Measurements from ENCODE around the gene SERPINB10.
"Not testable (repeated sequence)": the region's sequence is repeated elsewhere in the genome, so short reads cannot be mapped to it uniquely, and the experiment has no call there.

Gene SERPINB10

GRCh38 chr18:63890950-63891304 is 16.8 kb upstream of the SERPINB10 start:
- DNase-seq (ENCODE audit: low read depth in 2 of 2), result no peak

GRCh38 chr18:63892566-63892965 is 15.2 kb upstream of the SERPINB10 start:
- no peak for DNase-seq (ENCODE audit: low read depth in 2 of 2)

- no peak for DNase-seq (ENCODE audit: low read depth in 2 of 2)
Observed at GRCh38 chr18:63894106-63894772, 13.5 kb upstream of the SERPINB10 start.

GRCh38 chr18:63895190-63895589 is 12.6 kb upstream of the SERPINB10 start:
- DNase-seq (ENCODE audit: low read depth in 2 of 2), result no peak

- no peak for DNase-seq (ENCODE audit: low read depth in 2 of 2)
Observed at GRCh38 chr18:63897072-63897471, 10.7 kb upstream of the SERPINB10 start.

- no peak for DNase-seq (ENCODE audit: low read depth in 2 of 2)
Observed at GRCh38 chr18:63899206-63899605, 8.6 kb upstream of the SERPINB10 start.

GRCh38 chr18:63903851-63904570 is 3.7 kb upstream of the SERPINB10 start:
- no peak for DNase-seq (ENCODE audit: low read depth in 2 of 2)

- DNase-seq (ENCODE audit: low read depth in 2 of 2), result no peak
Observed at GRCh38 chr18:63904694-63905093, 3.1 kb upstream of the SERPINB10 start.

- no peak for DNase-seq (ENCODE audit: low read depth in 2 of 2)
Observed at GRCh38 chr18:63905361-63905760, 2.4 kb upstream of the SERPINB10 start.

GRCh38 chr18:63906056-63906455 is 1.7 kb upstream of the SERPINB10 start:
- DNase-seq (ENCODE audit: low read depth in 2 of 2), result no peak

GRCh38 chr18:63908858-63909257 is 1.1 kb downstream of the SERPINB10 start:
- DNase-seq (ENCODE audit: low read depth in 2 of 2), result no peak

GRCh38 chr18:63909870-63910269 is 2.1 kb downstream of the SERPINB10 start:
- DNase-seq (ENCODE audit: low read depth in 2 of 2), result no peak

- DNase-seq (ENCODE audit: low read depth in 2 of 2), result no peak
Observed at GRCh38 chr18:63917817-63918216, 10.1 kb downstream of the SERPINB10 start.

GRCh38 chr18:63922049-63922448 is 14.3 kb downstream of the SERPINB10 start:
- no peak for DNase-seq (ENCODE audit: low read depth in 2 of 2)

- DNase-seq (ENCODE audit: low read depth in 2 of 2), result no peak
Observed at GRCh38 chr18:63924551-63924950, 16.8 kb downstream of the SERPINB10 start.

- DNase-seq (ENCODE audit: low read depth in 2 of 2), result no peak
Observed at GRCh38 chr18:63928331-63928730, 20.6 kb downstream of the SERPINB10 start.

GRCh38 chr18:63929369-63929768 is 21.6 kb downstream of the SERPINB10 start:
- not testable (repeated sequence) for DNase-seq (ENCODE audit: low read depth in 2 of 2)

- no peak for DNase-seq (ENCODE audit: low read depth in 2 of 2)
Observed at GRCh38 chr18:63930773-63931354, 23.1 kb downstream of the SERPINB10 start.

- peak; percentile 46 to 60 for DNase-seq (ENCODE audit: low read depth in 2 of 2)
Observed at GRCh38 chr18:63936156-63936931, 28.6 kb downstream of the SERPINB10 start.

- DNase-seq (ENCODE audit: low read depth in 2 of 2), result no peak
Observed at GRCh38 chr18:63936932-63937393, 29.2 kb downstream of the SERPINB10 start.

- DNase-seq (ENCODE audit: low read depth in 2 of 2), result no peak
Observed at GRCh38 chr18:63940008-63940407, 32.2 kb downstream of the SERPINB10 start.

GRCh38 chr18:63940543-63941050 is 32.8 kb downstream of the SERPINB10 start:
- not testable (repeated sequence) for DNase-seq (ENCODE audit: low read depth in 2 of 2)

All from stimulated activated CD4-positive, alpha-beta T cell treated with anti-CD3 and anti-CD28 coated beads, Interleukin-4, amount 100 ng/mL, for 48 hours (primary cell).